ENCODE measurements around the gene SLC4A1AP. TPM values are rescaled to one million over a fixed set of nuclear protein-coding genes. Genes with fewer than 3 reads are reported as not detected.

The SLC4A1AP gene
- polyA plus RNA-seq, 2 of the 4 experiments (the other 2 are of a cell fraction) = 32.6 to 33.0 TPM

- Histone ChIP-seq H3K4me3 (no peak overlapping the region), H3K4me1 (peaks cover 82% of the 10 kb centered on the region), H3K27ac (peak overlapping the region; percentile 91 to 99), H3K9me3 (no peaks in the 10 kb centered on the region), H3K4me2 (no peak overlapping the region; the same call in 2 of the 3 replicates)
- ChIA-PET POLR2A (no interaction called here), CTCF (interaction anchor here (1.0 to 5.6 kb wide), 6 partner anchors 8 to 741 kb away, joined by 3 to 44 read pairs (median 8); no protein-coding TSS in a partner anchor)
- no peak for ATAC-seq
- TF ChIP-seq SREBF2 (IDR thresholded peaks at IDR 0.05) (no peak), HEYL (CRISPR knock-in tag; IDR thresholded peaks at IDR 0.05) (no peak), ZC3H11A (IDR thresholded peaks at IDR 0.05) (no peak), ZFP36 (IDR thresholded peaks at IDR 0.05; ENCODE audit: borderline replicate concordance, partially characterized antibody) (no peak), CTCF (IDR thresholded peaks at IDR 0.05) (no peak), E2F6 (IDR thresholded peaks at IDR 0.05; ENCODE audit: borderline replicate concordance, low read depth) (no peak), JUNB (IDR thresholded peaks at IDR 0.05) (no peak), RFX5 (IDR thresholded peaks at IDR 0.05) (no peak), HDAC2 (IDR thresholded peaks at IDR 0.05) (no peak), POLR2AphosphoS2 (conservative IDR thresholded peaks at IDR 0.05; ENCODE audit: low read length) (no peak), NR3C1 (IDR thresholded peaks at IDR 0.05) (no peak), POLR2A (IDR thresholded peaks at IDR 0.05; ENCODE audit: low read length) (no peak), KDM1A (IDR thresholded peaks at IDR 0.05; ENCODE audit: low read depth) (no peak), KDM5A (IDR thresholded peaks at IDR 0.05) (no peak), NPAS2 (CRISPR knock-in tag; IDR thresholded peaks at IDR 0.05; ENCODE audit: borderline replicate concordance) (no peak), ZNF302 (CRISPR knock-in tag; IDR thresholded peaks at IDR 0.05) (no peak), GATA3 (IDR thresholded peaks at IDR 0.05; ENCODE audit: borderline replicate concordance) (no peak), EP300 (IDR thresholded peaks at IDR 0.05) (no peak)
- no peak for FAIRE-seq
- 89% methylated on average over 1 of the region's 1 CpG for WGBS (ENCODE audit: missing lambda C conversion rate)
- DNase-seq (ENCODE audit: low read depth in 1 of 2, low spot score in 1 of 2) = no peak
Observed at GRCh38 chr2:27712522-27712921, 48.8 kb downstream of the SLC4A1AP start.

GRCh38 chr2:27713201-27713600 is 49.5 kb downstream of the SLC4A1AP start:
- FAIRE-seq = no peak
- peak overlapping the region; percentile 91 to 99; a peak in 5 of 6 replicates for H3K27ac ChIP-seq
- no peak overlapping the region for H3K4me2 ChIP-seq
- no peak for ATAC-seq
- ChIA-PET POLR2A (interaction anchor here (0.6 kb wide), 1 partner anchor 1833 kb away, joined by 4 read pairs; no protein-coding TSS in a partner anchor), CTCF (interaction anchor here (1.5 to 5.6 kb wide), 4 partner anchors 9 to 740 kb away, joined by 7 to 44 read pairs (median 22); no protein-coding TSS in a partner anchor)
- no peak for DNase-seq (ENCODE audit: low read depth in 1 of 2, low spot score in 1 of 2)
- peaks cover 78% of the 10 kb centered on the region for H3K4me1 ChIP-seq
- 94% methylated on average over 5 of the region's 5 CpGs for WGBS (ENCODE audit: missing lambda C conversion rate)
- H3K4me3 ChIP-seq = no peak overlapping the region
- TF ChIP-seq HEYL (CRISPR knock-in tag; IDR thresholded peaks at IDR 0.05) (no peak), PHF8 (IDR thresholded peaks at IDR 0.05; ENCODE audit: borderline replicate concordance, low read depth) (no peak), CBX8 (IDR thresholded peaks at IDR 0.05) (no peak), SREBF2 (IDR thresholded peaks at IDR 0.05) (no peak), RCOR1 (IDR thresholded peaks at IDR 0.05; ENCODE audit: low read depth, low read length) (no peak), CHD4 (IDR thresholded peaks at IDR 0.05; ENCODE audit: borderline replicate concordance) (no peak), RAD21 (conservative IDR thresholded peaks at IDR 0.05 in 1 of 2, IDR thresholded peaks at IDR 0.05 in 1 of 2) (no peak)
- no peaks in the 10 kb centered on the region for H3K9me3 ChIP-seq

- no peak for DNase-seq (ENCODE audit: low read depth in 1 of 2, low spot score in 1 of 2)
- peak overlapping the region; percentile 91 for H3K4me2 ChIP-seq
- ChIA-PET CTCF (interaction anchor here (0.7 to 5.6 kb wide), 8 partner anchors 9 to 638 kb away, joined by 3 to 44 read pairs (median 4); no protein-coding TSS in a partner anchor), POLR2A (interaction anchor here (1.3 kb wide), 1 partner anchor 8 kb away, joined by 5 read pairs; no protein-coding TSS in a partner anchor)
- WGBS (ENCODE audit: missing lambda C conversion rate) = 84% methylated on average over 8 of the region's 8 CpGs
- ATAC-seq = no peak
- no peaks in the 10 kb centered on the region for H3K9me3 ChIP-seq
- H3K4me1 ChIP-seq = peaks cover 70% of the 10 kb centered on the region
- peak overlapping the region; percentile 98 to 99 for H3K27ac ChIP-seq
- no peak for FAIRE-seq
- no peak overlapping the region; the same call in 2 of the 3 replicates for H3K4me3 ChIP-seq
- TF ChIP-seq ZC3H11A (IDR thresholded peaks at IDR 0.05) = peak; percentile 94
- TF ChIP-seq HEYL (CRISPR knock-in tag; IDR thresholded peaks at IDR 0.05) = no peak
Observed at GRCh38 chr2:27714053-27714452, 50.4 kb downstream of the SLC4A1AP start.
